Left colon (tissue), 2 donors: ENCODE results near the gene HEXA. TPM values are rescaled to one million over a fixed set of nuclear protein-coding genes. Genes with fewer than 3 reads are reported as not detected.
"Not testable (repeated sequence)": the region's sequence is repeated elsewhere in the genome, so short reads cannot be mapped to it uniquely, and the experiment has no call there.

ENCODE experiments used
- ATAC-seq: fragments of 200-7000 bp; cut with Tn5 transposase; one replicate; pipeline ENCODE4 v1.9.1; 2020; ENCODE audit warnings: mild to moderate bottlenecking, moderate library complexity
- DNase-seq, 2 donors: peaks; one replicate each; pipeline ENCODE4 v3.0.0-alpha.2; 2020
- intact Hi-C, 2 donors: fragments of 100-400 bp; cut with DNase I in 1 of 2; cut with micrococcal nuclease in 1 of 2; formaldehyde crosslinking; loops; one replicate each; pipeline versions ENCODE4 v1.11.2 to v1.14.0; 2022; cut with DNase I, micrococcal nuclease
- total RNA-seq, 2 donors: library from RNA; stranded (reverse); fragmentation: NEBNext Ultra II Directional; extraction: Animal tissue kit (Norgen Biotek cat#: 25700); gene quantifications; one replicate each; pipeline ENCODE4 v1.2.1, GENCODE V29; 2021
- donor health status: DM: no; HTN: no; CAD: no.
- donor health status: DM: yes; HTN: yes; CAD: no.

The HEXA gene
- total RNA-seq, 2 donors from 2014 or later: 91.4 to 107 TPM

GRCh38 chr15:72379856-72380430 lies 4.1 kb upstream of the HEXA start:
- DNase-seq (no peak), ATAC-seq (no peak)
- intact Hi-C loops: no loop called here

- DNase-seq, ATAC-seq, intact Hi-C loops: not testable (repeated sequence)
These were observed 3.3 kb upstream of the HEXA start for GRCh38 chr15:72379106-72379505.

- no peak for ATAC-seq
- intact Hi-C loops: no loop called here
- no peak for DNase-seq
These were observed 1.5 kb upstream of the HEXA start for GRCh38 chr15:72377331-72377730.

- intact Hi-C loops: no loop called here
- peak; percentile 84 for ATAC-seq
- DNase-seq: peak in 1 of 2 donors; percentile 74
These were observed 341 bp downstream of the HEXA start for GRCh38 chr15:72375501-72375845.

- intact Hi-C loops: no loop called here
- DNase-seq (no peak), ATAC-seq (no peak)
These were observed 3.5 kb downstream of the HEXA start for GRCh38 chr15:72372361-72372760.

GRCh38 chr15:72369964-72370363 lies 5.8 kb downstream of the HEXA start:
- no peak for ATAC-seq
- intact Hi-C loops: no loop called here
- no peak for DNase-seq

GRCh38 chr15:72368899-72369298 lies 6.9 kb downstream of the HEXA start:
- intact Hi-C loops: no loop called here
- ATAC-seq: peak; percentile 78
- DNase-seq: peak; percentile 23 to 38

- intact Hi-C loops: no loop called here
- ATAC-seq: peak; percentile 68
- no peak for DNase-seq
These were observed 7.5 kb downstream of the HEXA start for GRCh38 chr15:72368325-72368724.

- intact Hi-C loops: no loop called here
- ATAC-seq (peak; percentile 32), DNase-seq (no peak)
These were observed 10.0 kb downstream of the HEXA start for GRCh38 chr15:72365844-72366243.

GRCh38 chr15:72361176-72361575 lies 14.6 kb downstream of the HEXA start:
- DNase-seq: no peak
- intact Hi-C loops: no loop called here
- no peak for ATAC-seq

GRCh38 chr15:72358650-72359171 lies 17.1 kb downstream of the HEXA start:
- ATAC-seq (peak; percentile 89), DNase-seq (peak in 1 of 2 donors; percentile 30)
- intact Hi-C loops: no loop called here

- DNase-seq (no peak), ATAC-seq (no peak)
- intact Hi-C loops: no loop called here
These were observed 17.7 kb downstream of the HEXA start for GRCh38 chr15:72358121-72358520.

- ATAC-seq: no peak
These were observed 21.3 kb downstream of the HEXA start for GRCh38 chr15:72354496-72354895.

GRCh38 chr15:72353266-72353665 lies 22.5 kb downstream of the HEXA start:
- no peak for DNase-seq
- ATAC-seq: no peak

More at GRCh38 chr15:72354496-72354895, 21.3 kb downstream of the HEXA start:
- intact Hi-C loops: no loop called here
- no peak for DNase-seq

GRCh38 chr15:72345806-72346205 lies 30.0 kb downstream of the HEXA start:
- DNase-seq (no peak), ATAC-seq (no peak)
- intact Hi-C loops: no loop called here

More at GRCh38 chr15:72353266-72353665, 22.5 kb downstream of the HEXA start:
- intact Hi-C loops: no loop called here

GRCh38 chr15:72345280-72345679 lies 30.5 kb downstream of the HEXA start:
- intact Hi-C loops: no loop called here
- DNase-seq (no peak), ATAC-seq (no peak)

- intact Hi-C loops: no loop called here
- DNase-seq: no peak
- no peak for ATAC-seq
These were observed 31.2 kb downstream of the HEXA start for GRCh38 chr15:72344602-72345001.

GRCh38 chr15:72342385-72342784 lies 33.4 kb downstream of the HEXA start:
- ATAC-seq (peak; percentile 46), DNase-seq (peak in 1 of 2 donors; percentile 39)
- intact Hi-C loops: no loop called here

- DNase-seq (no peak), ATAC-seq (no peak)
- intact Hi-C loops: no loop called here
These were observed 34.5 kb downstream of the HEXA start for GRCh38 chr15:72341361-72341760.

- intact Hi-C loops: no loop called here
- ATAC-seq: no peak
- DNase-seq: no peak
These were observed 35.4 kb downstream of the HEXA start for GRCh38 chr15:72340366-72340765.

- DNase-seq (no peak), ATAC-seq (peak; percentile 33)
- intact Hi-C loops: no loop called here
These were observed 36.0 kb downstream of the HEXA start for GRCh38 chr15:72339777-72340177.
